ENCODE results near the gene TFEB.

TFEB gene

DNA sequence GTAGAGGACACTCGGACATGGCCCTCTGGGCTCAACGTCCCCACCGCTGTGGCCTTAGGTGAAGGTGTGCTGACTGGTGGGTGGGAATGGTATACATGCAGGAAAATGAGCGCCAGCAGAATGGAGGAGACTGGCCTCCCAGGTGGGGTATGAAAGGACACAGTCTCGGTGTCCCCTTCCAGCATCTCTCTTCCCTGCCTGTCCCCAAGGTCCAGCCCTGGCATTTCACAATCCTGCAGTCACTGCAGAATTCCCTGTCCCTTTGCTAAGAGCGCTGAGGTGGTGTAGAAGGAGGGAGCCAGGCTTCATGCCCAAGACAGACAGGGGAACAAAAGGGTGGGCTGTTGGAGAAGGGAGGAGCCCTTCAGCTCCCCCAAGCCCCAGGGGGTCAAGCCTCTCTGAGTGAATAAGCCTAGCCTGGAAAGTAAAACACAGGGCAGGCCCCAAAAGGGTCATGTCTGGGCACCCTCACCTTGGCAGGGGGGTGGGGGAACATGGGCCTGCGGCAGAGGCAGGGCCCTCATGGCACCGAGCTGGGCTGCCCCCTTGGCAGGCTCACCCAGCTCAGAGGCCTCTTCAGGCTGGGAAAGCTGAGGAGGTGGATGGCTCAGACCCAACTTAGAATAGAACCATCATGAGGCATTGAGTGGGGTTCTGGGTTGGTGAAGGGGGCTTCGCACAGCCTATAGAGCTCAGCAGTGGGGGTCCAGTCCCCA, 23.9 kb downstream of the TFEB start:
- no peaks in the 10 kb centered on the region for H3K36me3 Mint-ChIP-seq
- no peak overlapping the region for H3K27ac Mint-ChIP-seq

DNA sequence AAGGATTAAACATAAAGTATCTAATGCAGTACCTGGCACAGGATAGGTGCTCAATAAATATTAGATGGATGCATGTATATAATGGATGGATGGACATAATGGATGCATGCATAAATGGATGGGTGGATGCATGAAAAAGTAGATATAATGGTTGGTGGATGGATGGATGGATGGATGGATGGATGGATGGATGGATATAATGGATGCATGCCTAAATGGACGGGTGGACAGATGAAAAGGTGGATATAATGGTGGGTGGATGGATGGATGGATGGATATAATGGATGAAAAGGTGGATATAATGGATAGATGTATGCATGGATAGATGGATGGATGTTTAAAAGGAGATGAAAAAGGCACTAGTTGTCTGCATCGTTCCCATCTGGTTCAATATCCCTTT, 26.0 kb downstream of the TFEB start:
- no peaks in the 10 kb centered on the region for H3K9me3 Mint-ChIP-seq
- H3K27ac Mint-ChIP-seq, result no peak overlapping the region
- H3K4me1 Mint-ChIP-seq, result peaks cover 35% of the 10 kb centered on the region
- no peaks in the 10 kb centered on the region for H3K36me3 Mint-ChIP-seq
- H3K27me3 Mint-ChIP-seq, result no peaks in the 10 kb centered on the region
- no peak overlapping the region for H3K4me3 Mint-ChIP-seq

More for the DNA sequence above, 23.9 kb downstream of the TFEB start:
- H3K4me3 Mint-ChIP-seq, result no peak overlapping the region
- H3K27me3 Mint-ChIP-seq, result no peaks in the 10 kb centered on the region
- H3K4me1 Mint-ChIP-seq, result peaks cover 33% of the 10 kb centered on the region
- no peaks in the 10 kb centered on the region for H3K9me3 Mint-ChIP-seq

GRCh38 chr6:41708856-41709255, 26.6 kb downstream of the TFEB start:
- Mint-ChIP-seq H3K4me1 (peaks cover 35% of the 10 kb centered on the region), H3K4me3 (no peak overlapping the region), H3K36me3 (no peaks in the 10 kb centered on the region), H3K27ac (no peak overlapping the region), H3K9me3 (no peaks in the 10 kb centered on the region), H3K27me3 (no peaks in the 10 kb centered on the region)

DNA sequence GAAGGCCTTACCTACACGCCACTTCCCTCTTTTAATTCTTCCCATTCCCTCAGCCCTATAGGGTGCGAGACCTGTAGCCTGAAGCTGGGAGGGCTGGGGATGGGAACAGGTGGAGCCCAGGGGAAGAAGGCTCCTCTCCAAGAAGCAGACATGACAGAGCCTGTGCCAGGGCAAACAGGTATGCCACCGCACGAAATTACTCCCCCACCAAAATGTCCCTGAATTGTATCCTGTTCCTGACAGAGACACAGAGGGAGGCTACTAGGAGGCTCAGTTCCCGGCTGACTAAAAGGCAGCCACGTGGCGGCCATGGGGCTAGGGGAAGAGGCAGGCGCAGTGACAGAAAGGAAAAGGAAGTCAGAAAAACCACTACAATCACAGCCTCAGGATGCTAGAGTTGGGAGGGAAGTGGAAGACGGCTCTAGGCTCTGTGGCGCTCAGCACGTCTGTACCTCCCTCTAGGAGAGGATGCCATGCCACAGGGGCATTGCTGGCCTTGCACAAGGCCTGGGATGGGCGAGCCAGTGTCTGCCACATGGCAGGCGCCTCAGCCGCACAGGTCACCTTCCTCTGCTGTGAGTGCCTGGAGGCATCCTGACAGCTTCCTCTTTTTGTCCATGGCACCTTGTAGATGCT, 27.7 kb downstream of the TFEB start:
- Mint-ChIP-seq H3K4me1 (peaks cover 35% of the 10 kb centered on the region), H3K27me3 (no peaks in the 10 kb centered on the region), H3K4me3 (peak overlapping the region; percentile 71), H3K9me3 (no peaks in the 10 kb centered on the region), H3K36me3 (no peaks in the 10 kb centered on the region), H3K27ac (peak overlapping the region; percentile 99)

GRCh38 chr6:41706876-41707564, 28.4 kb downstream of the TFEB start:
- no peaks in the 10 kb centered on the region for H3K36me3 Mint-ChIP-seq
- peak overlapping the region; percentile 99 for H3K27ac Mint-ChIP-seq
- H3K4me3 Mint-ChIP-seq, result peak overlapping the region; percentile 71
- no peaks in the 10 kb centered on the region for H3K27me3 Mint-ChIP-seq
- H3K9me3 Mint-ChIP-seq, result no peaks in the 10 kb centered on the region
- H3K4me1 Mint-ChIP-seq, result peaks cover 35% of the 10 kb centered on the region

DNA sequence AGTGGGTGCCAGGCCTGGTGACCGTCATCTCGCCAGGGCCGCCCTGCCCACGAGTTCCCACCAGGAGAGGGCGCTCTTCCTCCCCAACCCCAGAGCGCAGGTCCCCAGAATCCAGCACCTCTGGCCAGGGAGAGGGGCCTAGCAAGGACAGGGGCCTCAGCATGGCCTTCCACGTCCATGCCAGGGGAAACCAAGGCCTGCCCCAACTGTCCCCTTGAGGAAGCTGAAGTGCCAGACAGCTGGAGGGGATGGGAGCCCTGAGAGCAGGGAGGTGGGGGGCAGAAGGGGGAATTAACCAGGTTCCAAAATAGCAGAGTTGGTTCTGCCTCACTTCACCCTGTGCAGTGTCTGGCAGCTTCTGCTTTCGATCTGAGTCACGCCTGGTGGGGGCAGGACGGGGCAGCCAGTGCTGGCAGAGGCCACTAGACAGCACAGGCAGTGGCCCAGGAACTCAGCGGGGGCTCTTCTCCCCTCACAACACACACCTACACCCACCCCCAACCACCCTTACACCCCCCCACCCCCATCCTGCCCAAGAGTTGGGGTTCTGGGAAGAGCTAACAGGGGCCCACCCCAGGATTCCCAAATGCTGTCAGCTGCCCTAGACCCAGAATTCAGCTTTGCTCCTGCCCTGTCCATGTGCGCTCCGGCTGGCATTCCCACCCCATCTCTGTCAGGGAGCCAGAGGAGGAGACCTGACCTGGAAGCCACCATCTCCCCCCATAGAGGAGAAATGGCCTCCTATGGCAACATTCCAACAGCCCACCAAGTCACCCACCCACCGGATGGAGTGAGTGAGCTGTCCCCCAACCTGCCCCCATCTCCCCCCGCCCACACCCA, 29.2 kb downstream of the TFEB start:
- Mint-ChIP-seq H3K27me3 (no peaks in the 10 kb centered on the region), H3K9me3 (no peaks in the 10 kb centered on the region), H3K4me1 (peaks cover 35% of the 10 kb centered on the region), H3K36me3 (no peaks in the 10 kb centered on the region), H3K4me3 (peak overlapping the region; percentile 39), H3K27ac (peak overlapping the region; percentile 99)

DNA sequence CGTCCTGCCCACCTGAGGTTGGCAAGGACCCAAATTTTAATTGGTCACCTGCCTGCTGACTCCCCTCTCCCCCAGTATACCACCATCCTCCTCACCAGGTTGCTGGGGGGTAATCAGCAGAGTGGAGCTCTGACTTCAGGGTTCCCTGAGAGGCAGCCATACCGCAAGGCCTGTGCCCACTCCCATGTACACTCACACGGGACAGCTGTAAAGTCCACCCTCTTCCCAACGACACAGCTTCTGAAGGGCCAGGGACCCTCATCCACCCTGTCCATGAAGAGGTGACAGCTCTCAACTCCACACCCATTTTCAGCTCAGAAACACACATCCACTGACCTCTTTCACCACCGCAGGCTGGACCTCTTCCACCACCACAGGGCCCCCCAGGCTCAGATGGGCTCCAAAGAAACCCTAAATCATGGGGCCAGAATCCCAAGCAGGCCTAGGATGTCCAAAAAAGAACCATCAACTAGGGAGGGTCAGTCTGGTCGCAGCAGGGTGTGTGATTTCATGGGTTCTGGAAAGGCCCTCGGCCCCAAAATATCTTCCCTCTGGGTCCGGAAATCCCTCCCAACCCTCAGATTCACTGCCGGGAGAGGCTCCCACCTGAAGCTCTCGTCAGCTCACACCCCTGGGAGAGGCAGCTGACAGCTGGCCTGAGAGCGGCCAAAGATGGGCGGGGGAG, 30.0 kb downstream of the TFEB start:
- H3K36me3 Mint-ChIP-seq, result no peaks in the 10 kb centered on the region
- H3K4me3 Mint-ChIP-seq, result no peak overlapping the region
- H3K4me1 Mint-ChIP-seq, result peaks cover 35% of the 10 kb centered on the region
- no peaks in the 10 kb centered on the region for H3K9me3 Mint-ChIP-seq
- no peak overlapping the region for H3K27ac Mint-ChIP-seq
- no peaks in the 10 kb centered on the region for H3K27me3 Mint-ChIP-seq

GRCh38 chr6:41704656-41705310, 30.6 kb downstream of the TFEB start:
- no peak overlapping the region for H3K4me3 Mint-ChIP-seq
- no peaks in the 10 kb centered on the region for H3K27me3 Mint-ChIP-seq
- peak overlapping the region; percentile 68 for H3K27ac Mint-ChIP-seq
- no peaks in the 10 kb centered on the region for H3K9me3 Mint-ChIP-seq
- peaks cover 35% of the 10 kb centered on the region for H3K4me1 Mint-ChIP-seq
- no peaks in the 10 kb centered on the region for H3K36me3 Mint-ChIP-seq

- H3K4me3 Mint-ChIP-seq, result no peak overlapping the region
- peaks cover 35% of the 10 kb centered on the region for H3K4me1 Mint-ChIP-seq
- H3K27ac Mint-ChIP-seq, result no peak overlapping the region
These were observed 31.4 kb downstream of the TFEB start for GRCh38 chr6:41704028-41704427.

GRCh38 chr6:41702771-41703494, 32.5 kb downstream of the TFEB start:
- peaks cover 26% of the 10 kb centered on the region for H3K4me1 Mint-ChIP-seq
- H3K27ac Mint-ChIP-seq, result no peak overlapping the region
- no peaks in the 10 kb centered on the region for H3K9me3 Mint-ChIP-seq
- no peak overlapping the region for H3K4me3 Mint-ChIP-seq
- H3K27me3 Mint-ChIP-seq, result no peaks in the 10 kb centered on the region
- no peaks in the 10 kb centered on the region for H3K36me3 Mint-ChIP-seq

More at GRCh38 chr6:41704028-41704427, 31.4 kb downstream of the TFEB start:
- no peaks in the 10 kb centered on the region for H3K9me3 Mint-ChIP-seq
- H3K36me3 Mint-ChIP-seq, result no peaks in the 10 kb centered on the region
- no peaks in the 10 kb centered on the region for H3K27me3 Mint-ChIP-seq

- H3K9me3 Mint-ChIP-seq, result no peaks in the 10 kb centered on the region
- no peaks in the 10 kb centered on the region for H3K27me3 Mint-ChIP-seq
- no peaks in the 10 kb centered on the region for H3K36me3 Mint-ChIP-seq
- no peak overlapping the region for H3K4me3 Mint-ChIP-seq
- no peak overlapping the region for H3K27ac Mint-ChIP-seq
- peaks cover 19% of the 10 kb centered on the region for H3K4me1 Mint-ChIP-seq
These were observed 33.2 kb downstream of the TFEB start for GRCh38 chr6:41702089-41702745.

DNA sequence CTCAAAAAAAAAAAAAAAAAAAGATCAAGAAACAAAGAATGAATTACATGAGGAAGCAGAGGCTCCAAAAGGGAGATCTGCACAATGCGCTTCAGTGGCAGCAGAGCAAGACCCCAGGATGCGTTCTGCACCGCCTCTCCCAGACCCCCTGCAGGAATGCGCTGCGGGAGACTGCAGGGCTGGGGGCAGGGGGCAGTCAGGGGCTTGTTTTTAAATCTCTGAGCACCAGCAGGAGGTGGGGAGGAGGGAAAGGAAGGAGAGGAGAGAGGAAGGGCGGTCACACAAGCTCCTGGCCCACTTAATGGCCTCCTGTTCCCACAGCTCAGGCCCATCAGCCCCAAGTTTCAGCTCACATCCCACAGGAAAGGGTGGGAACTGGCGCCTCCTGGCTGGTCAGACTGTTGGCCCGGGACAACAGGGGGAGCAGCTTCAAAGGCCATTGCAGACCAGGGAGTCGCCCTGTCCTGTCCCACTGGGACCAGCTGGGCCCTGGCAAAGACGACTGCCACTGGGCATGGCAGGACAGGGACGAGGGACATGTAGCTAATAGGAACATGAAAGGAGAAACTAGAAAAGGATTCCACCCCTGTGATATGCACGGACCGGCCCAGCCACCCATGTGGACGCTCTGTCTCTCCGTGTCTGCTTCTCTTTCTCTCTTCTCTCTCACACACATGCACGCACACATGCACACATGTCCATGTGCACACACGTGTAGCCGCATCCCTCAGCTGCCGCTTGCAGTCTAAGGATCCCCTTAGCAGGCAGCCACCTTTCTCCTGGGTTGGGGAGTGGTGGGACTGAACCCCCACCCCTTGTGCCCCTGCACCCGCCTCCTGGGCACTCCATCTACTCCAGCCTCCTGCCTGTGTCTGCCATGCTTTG, 34.7 kb downstream of the TFEB start:
- Mint-ChIP-seq H3K4me1 (peaks cover 4% of the 10 kb centered on the region), H3K9me3 (no peaks in the 10 kb centered on the region), H3K27me3 (no peaks in the 10 kb centered on the region), H3K4me3 (no peak overlapping the region), H3K36me3 (no peaks in the 10 kb centered on the region), H3K27ac (no peak overlapping the region)

- Mint-ChIP-seq H3K27me3 (no peaks in the 10 kb centered on the region), H3K4me3 (no peak overlapping the region), H3K9me3 (no peaks in the 10 kb centered on the region), H3K36me3 (no peaks in the 10 kb centered on the region), H3K27ac (no peak overlapping the region), H3K4me1 (no peaks in the 10 kb centered on the region)
These were observed 36.3 kb downstream of the TFEB start for GRCh38 chr6:41699063-41699462.

Measured in activated naive CD4-positive, alpha-beta T cell treated with anti-CD3 and anti-CD28 coated beads, Interleukin-2, amount 50 U/mL, for 24 hours (primary cell).